GM19240 (cell line): ENCODE results near the gene C15orf39.
"Not testable (repeated sequence)": the region's sequence is repeated elsewhere in the genome, so short reads cannot be mapped to it uniquely, and the experiment has no call there.

ENCODE experiments used
- DNase-seq: peaks from one replicate; pipeline ENCODE4 v3.0.0; 2011; ENCODE audit warnings: low spot score; ENCODE audit not compliant: insufficient read length

C15orf39 gene

GRCh38 chr15:75211436-75212199 lies 9.9 kb downstream of the C15orf39 start:
- no peak for DNase-seq

- DNase-seq = no peak
Measured at GRCh38 chr15:75212200-75212858, 10.6 kb downstream of the C15orf39 start.

GRCh38 chr15:75213212-75213767 lies 11.6 kb downstream of the C15orf39 start:
- DNase-seq = no peak

- DNase-seq = no peak
Measured at GRCh38 chr15:75213768-75214221, 12.1 kb downstream of the C15orf39 start.

GRCh38 chr15:75214293-75215096 lies 12.8 kb downstream of the C15orf39 start:
- DNase-seq = no peak

GRCh38 chr15:75215107-75216004 lies 13.7 kb downstream of the C15orf39 start:
- DNase-seq = no peak

GRCh38 chr15:75217012-75217411 lies 15.3 kb downstream of the C15orf39 start:
- no peak for DNase-seq

- not testable (repeated sequence) for DNase-seq
Measured at GRCh38 chr15:75217574-75217973, 15.9 kb downstream of the C15orf39 start.

- DNase-seq = not testable (repeated sequence)
Measured at GRCh38 chr15:75219507-75219929, 17.8 kb downstream of the C15orf39 start.

GRCh38 chr15:75223688-75224087 lies 22.0 kb downstream of the C15orf39 start:
- DNase-seq = no peak

- no peak for DNase-seq
Measured at GRCh38 chr15:75224281-75224680, 22.6 kb downstream of the C15orf39 start.

- not testable (repeated sequence) for DNase-seq
Measured at GRCh38 chr15:75225102-75225836, 23.6 kb downstream of the C15orf39 start.

- no peak for DNase-seq
Measured at GRCh38 chr15:75225951-75226732, 24.5 kb downstream of the C15orf39 start.

GRCh38 chr15:75227112-75227511 lies 25.4 kb downstream of the C15orf39 start:
- DNase-seq = not testable (repeated sequence)

- no peak for DNase-seq
Measured at GRCh38 chr15:75227663-75228280, 26.1 kb downstream of the C15orf39 start.

GRCh38 chr15:75228787-75229186 lies 27.1 kb downstream of the C15orf39 start:
- no peak for DNase-seq

GRCh38 chr15:75229191-75230015 lies 27.7 kb downstream of the C15orf39 start:
- DNase-seq = no peak

GRCh38 chr15:75230016-75230343 lies 28.3 kb downstream of the C15orf39 start:
- no peak for DNase-seq
